ENCODE data around the gene KRTAP21-2. TPM values are rescaled to one million over a fixed set of nuclear protein-coding genes. Genes with fewer than 3 reads are reported as not detected.

KRTAP21-2 gene
- total RNA-seq, 1 experiment from 2014 or later, result not detected

GRCh38 chr21:30714946-30715345, 32.1 kb downstream of the KRTAP21-2 start:
- no peak overlapping the region for H2AFZ ChIP-seq (ENCODE audit: low read length)
- no peak overlapping the region for H3K23ac ChIP-seq (ENCODE audit: insufficient read length, low read depth, low read length)
- Mint-ChIP-seq H3K9me3 (peaks cover 5 to 20% of the 10 kb centered on the region in 2 experiments), H3K4me1 (no peaks in the 10 kb centered on the region), H3K27me3 (ENCODE audit: low read depth) (no peaks in the 10 kb centered on the region), H3K4me3 (no peak overlapping the region), H3K36me3 (ENCODE audit: insufficient read depth in 1 of 3, low read depth in 3 of 3) (peaks cover 0 to 21% (median 0%) of the 10 kb centered on the region in 3 experiments; a peak in 3 of 7 replicates), H3K27ac (no peak overlapping the region)
- H3K27me3 ChIP-seq (ENCODE audit: insufficient read depth, low read length), result no peaks in the 10 kb centered on the region
- no peak overlapping the region for H4K5ac ChIP-seq (ENCODE audit: insufficient read length, low read depth, low read length)
- H3K23me2 ChIP-seq (ENCODE audit: insufficient read length, low read depth, low read length, poor library complexity, severe bottlenecking), result no peaks in the 10 kb centered on the region
- no peak overlapping the region for H4K91ac ChIP-seq (ENCODE audit: insufficient read length, low read depth, low read length)
- WGBS (ENCODE audit: extremely low coverage, insufficient read length, low lambda C conversion rate), result no CpG with 5 or more reads among the region's 2 CpGs
- DNase-seq, result no peak
- no peak overlapping the region for H3K4me2 ChIP-seq (ENCODE audit: insufficient read depth, insufficient read length, low read length)
- H3K79me2 ChIP-seq (ENCODE audit: insufficient read depth, low read length), result no peaks in the 10 kb centered on the region
- no peak overlapping the region for H3K56ac ChIP-seq (ENCODE audit: insufficient read length, low read depth, low read length)
- no peak overlapping the region for H3K14ac ChIP-seq (ENCODE audit: insufficient read depth, low read length)
- no peak overlapping the region for H2BK12ac ChIP-seq (ENCODE audit: insufficient read length, low read depth, low read length)
- no peak overlapping the region for H2BK15ac ChIP-seq (ENCODE audit: low read depth, low read length)
- H3K79me1 ChIP-seq (ENCODE audit: insufficient read depth, low read depth, low read length, poor library complexity, severe bottlenecking), result no peaks in the 10 kb centered on the region
- no peaks in the 10 kb centered on the region for H4K20me1 ChIP-seq (ENCODE audit: control insufficient read depth, insufficient read depth, insufficient read length)
- no peak overlapping the region for H3K4ac ChIP-seq (ENCODE audit: low read depth, low read length)
- H3K27ac ChIP-seq (ENCODE audit: insufficient read length, low read depth, low read length), result no peak overlapping the region
- no peak for TF ChIP-seq CTCF (conservative IDR thresholded peaks at IDR 0.05)
- H2BK20ac ChIP-seq (ENCODE audit: low read depth, low read length, poor library complexity, severe bottlenecking), result no peak overlapping the region
- no peak overlapping the region for H2AK5ac ChIP-seq (ENCODE audit: insufficient read length, low read length)
- H2BK120ac ChIP-seq (ENCODE audit: low read depth, low read length, poor library complexity, severe bottlenecking), result no peak overlapping the region
- H2BK5ac ChIP-seq (ENCODE audit: insufficient read length, low read length), result no peak overlapping the region
- no peak overlapping the region for H3K9ac ChIP-seq (ENCODE audit: extremely low read depth, insufficient read length, low read length)
- H4K8ac ChIP-seq (replicated peaks; ENCODE audit: insufficient read length, low read depth, low read length), result no peak overlapping the region
- H3K18ac ChIP-seq (ENCODE audit: insufficient read length, low read depth, low read length), result no peak overlapping the region
- no peaks in the 10 kb centered on the region for H3K9me3 ChIP-seq (ENCODE audit: control insufficient read depth, low read depth, low read length)
- no peak overlapping the region for H3T11ph ChIP-seq (ENCODE audit: low read length)
- H3K4me1 ChIP-seq (ENCODE audit: insufficient read depth, low read length), result no peaks in the 10 kb centered on the region
